Cardiac muscle cell (in vitro differentiated cells and primary cell): ENCODE results near the gene CERKL. TPM values are rescaled to one million over a fixed set of nuclear protein-coding genes. Genes with fewer than 3 reads are reported as not detected.

Experiments
- DNase-seq, 2 donors: peaks; one replicate each; pipeline versions ENCODE4 v3.0.0 to v3.0.0-alpha.2; 2010 to 2017; ENCODE audit warnings: low read depth in 1 of 2, low spot score in 1 of 2
- H3K27ac ChIP-seq: fragments of 200-600 bp; sonication (generic); 2 replicates; pipeline ENCODE4 v1.5.1; 2016
- H3K27me3 ChIP-seq: fragments of 200-600 bp; sonication (generic); 2 replicates; pipeline ENCODE4 v1.6.0; 2016; ENCODE audit warnings: control low read depth
- H3K36me3 ChIP-seq: fragments of 200-600 bp; sonication (generic); 2 replicates; pipeline ENCODE4 v1.5.1; 2016; ENCODE audit warnings: control low read depth
- H3K4me1 ChIP-seq: fragments of 200-600 bp; sonication (generic); 2 replicates; pipeline ENCODE4 v1.8.1; 2017; ENCODE audit warnings: low read depth, mild to moderate bottlenecking, mixed run types
- H3K4me3 ChIP-seq: fragments of 200-600 bp; sonication (generic); 2 replicates; pipeline ENCODE4 v1.5.1; 2016; ENCODE audit warnings: mild to moderate bottlenecking
- H3K9me3 ChIP-seq: fragments of 200-600 bp; sonication (generic); 2 replicates; pipeline ENCODE4 v1.5.1; 2017; ENCODE audit warnings: low read depth, mild to moderate bottlenecking, control low read depth
- polyA plus RNA-seq: library from polyadenylated mRNA; unstranded; fragments of >200 nt; fragmentation: Nextera tagmentation; extraction: Ambion mirVana; gene quantifications from 2 replicates; pipeline ENCODE4 v1.2.1, GENCODE V29; 2016
- total RNA-seq: library from RNA; depleted of rRNA; stranded (reverse); fragments of >200 nt; gene quantifications from 2 replicates; pipeline ENCODE4 v1.2.3, GENCODE V29; 2016
- TF ChIP-seq, protein P1 (sequence below): IDR thresholded peaks from 2 replicates; pipeline ENCODE4 v1.5.1; 2012; ENCODE audit warnings: low read depth, mild to moderate bottlenecking, low read length

The CERKL gene
- total and polyA plus RNA-seq, 2 experiments from 2014 or later = 0.06 to 0.15 TPM

DNA sequence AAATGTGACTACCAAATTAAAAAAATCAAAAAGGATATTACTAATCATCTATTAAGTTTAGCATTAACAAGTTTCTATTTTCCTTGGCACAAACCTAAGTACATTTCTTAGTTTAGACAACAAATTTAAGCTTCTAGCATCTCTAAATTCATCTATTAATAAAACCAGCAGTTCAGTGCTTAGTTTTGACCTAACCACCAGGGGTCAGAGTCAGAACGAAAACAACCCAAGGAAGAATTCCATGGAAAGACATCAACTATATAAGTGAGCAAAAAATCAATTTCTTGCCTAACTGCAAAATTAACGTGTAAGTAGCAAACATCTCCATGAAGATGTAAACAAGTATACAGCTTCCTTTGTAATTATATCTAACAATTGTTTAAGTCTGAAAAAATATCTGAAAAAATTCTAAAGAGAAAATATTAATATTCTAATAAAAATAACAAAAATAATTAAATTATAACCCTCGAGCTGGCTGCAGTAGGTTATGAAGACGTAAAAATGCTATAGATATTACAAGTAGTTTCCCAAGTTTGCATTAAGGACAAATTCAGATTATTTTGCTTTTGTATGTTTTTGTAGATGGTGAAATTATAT is 83.7 kb downstream of the CERKL start:
- no peaks in the 10 kb centered on the region for H3K9me3 ChIP-seq
- H3K4me1 ChIP-seq = peaks cover 8% of the 10 kb centered on the region
- H3K36me3 ChIP-seq = no peaks in the 10 kb centered on the region
- peaks cover 23% of the 10 kb centered on the region for H3K27me3 ChIP-seq
- peak; percentile 36 to 60 for DNase-seq
- H3K4me3 ChIP-seq = no peak overlapping the region
- TF ChIP-seq, protein P1, sequence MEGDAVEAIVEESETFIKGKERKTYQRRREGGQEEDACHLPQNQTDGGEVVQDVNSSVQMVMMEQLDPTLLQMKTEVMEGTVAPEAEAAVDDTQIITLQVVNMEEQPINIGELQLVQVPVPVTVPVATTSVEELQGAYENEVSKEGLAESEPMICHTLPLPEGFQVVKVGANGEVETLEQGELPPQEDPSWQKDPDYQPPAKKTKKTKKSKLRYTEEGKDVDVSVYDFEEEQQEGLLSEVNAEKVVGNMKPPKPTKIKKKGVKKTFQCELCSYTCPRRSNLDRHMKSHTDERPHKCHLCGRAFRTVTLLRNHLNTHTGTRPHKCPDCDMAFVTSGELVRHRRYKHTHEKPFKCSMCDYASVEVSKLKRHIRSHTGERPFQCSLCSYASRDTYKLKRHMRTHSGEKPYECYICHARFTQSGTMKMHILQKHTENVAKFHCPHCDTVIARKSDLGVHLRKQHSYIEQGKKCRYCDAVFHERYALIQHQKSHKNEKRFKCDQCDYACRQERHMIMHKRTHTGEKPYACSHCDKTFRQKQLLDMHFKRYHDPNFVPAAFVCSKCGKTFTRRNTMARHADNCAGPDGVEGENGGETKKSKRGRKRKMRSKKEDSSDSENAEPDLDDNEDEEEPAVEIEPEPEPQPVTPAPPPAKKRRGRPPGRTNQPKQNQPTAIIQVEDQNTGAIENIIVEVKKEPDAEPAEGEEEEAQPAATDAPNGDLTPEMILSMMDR = peak; percentile 55
- no peak overlapping the region for H3K27ac ChIP-seq

DNA sequence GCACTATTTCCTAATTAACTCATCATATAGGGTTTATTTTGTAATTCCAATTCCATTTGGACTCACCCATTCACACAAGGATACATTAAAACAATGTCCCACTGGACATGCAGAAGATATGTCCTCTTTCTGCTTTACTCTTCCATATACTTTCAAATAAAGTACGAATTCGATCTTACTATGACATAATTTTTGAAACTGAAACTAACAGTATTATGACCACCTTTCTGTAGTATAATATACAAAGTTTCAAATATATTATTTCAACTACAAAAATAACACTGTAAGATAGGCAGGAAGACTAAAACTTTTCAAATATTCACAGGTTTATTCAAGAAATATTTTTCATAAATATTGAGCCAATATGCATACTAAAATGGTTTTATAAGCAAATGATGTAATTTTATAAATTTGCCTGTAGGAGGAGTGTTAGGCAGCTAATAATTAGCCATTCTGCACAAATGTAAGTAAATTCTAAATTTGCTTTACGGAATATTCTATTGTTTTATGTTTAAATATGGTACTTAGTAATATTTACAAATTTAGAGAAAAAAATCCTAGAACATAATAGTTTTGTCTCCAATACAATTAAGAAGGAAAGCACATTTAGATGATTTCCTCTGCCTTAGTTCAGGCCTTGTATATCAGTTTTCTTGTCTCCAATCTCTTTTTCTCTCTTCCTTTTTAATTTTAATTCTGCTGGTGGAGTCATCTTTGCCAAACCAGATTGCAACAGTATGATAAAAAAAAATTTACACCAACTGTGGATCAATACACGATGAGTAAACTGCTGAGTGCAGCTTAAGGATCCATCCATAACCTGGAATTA is 85.9 kb downstream of the CERKL start:
- no peak overlapping the region for H3K27ac ChIP-seq
- no peaks in the 10 kb centered on the region for H3K36me3 ChIP-seq

DNA sequence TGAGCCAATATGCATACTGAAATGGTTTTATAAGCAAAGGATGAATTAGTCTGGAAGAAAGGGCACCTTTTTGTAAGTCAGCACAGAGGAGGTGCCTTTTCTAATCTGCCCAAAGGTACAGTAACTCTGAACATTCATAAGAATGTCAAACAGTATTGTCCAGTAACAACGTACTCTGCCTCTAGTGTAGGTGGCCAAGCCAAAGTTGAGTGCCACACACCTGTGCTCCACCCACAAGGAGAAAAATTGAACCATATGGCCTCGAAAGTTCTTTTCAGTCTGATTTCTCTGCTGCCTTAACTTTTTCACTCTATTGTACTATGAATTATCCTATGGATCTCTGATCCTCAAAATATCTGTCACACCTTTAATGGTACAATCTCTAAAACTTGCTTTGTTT is 86.8 kb downstream of the CERKL start:
- no peak overlapping the region for H3K27ac ChIP-seq
- no peaks in the 10 kb centered on the region for H3K4me1 ChIP-seq
- no peak for DNase-seq
- H3K36me3 ChIP-seq = no peaks in the 10 kb centered on the region
- TF ChIP-seq, protein P1 = no peak
- no peak overlapping the region for H3K4me3 ChIP-seq
- H3K27me3 ChIP-seq = peaks cover 2% of the 10 kb centered on the region
- no peaks in the 10 kb centered on the region for H3K9me3 ChIP-seq

More for the DNA sequence above, 85.9 kb downstream of the CERKL start:
- H3K27me3 ChIP-seq = peaks cover 4% of the 10 kb centered on the region
- H3K9me3 ChIP-seq = no peaks in the 10 kb centered on the region
- peak in 1 of 2 donors; percentile 27 for DNase-seq
- H3K4me1 ChIP-seq = peaks cover 4% of the 10 kb centered on the region
- TF ChIP-seq, protein P1 = peak; percentile 52
- no peak overlapping the region for H3K4me3 ChIP-seq

DNA sequence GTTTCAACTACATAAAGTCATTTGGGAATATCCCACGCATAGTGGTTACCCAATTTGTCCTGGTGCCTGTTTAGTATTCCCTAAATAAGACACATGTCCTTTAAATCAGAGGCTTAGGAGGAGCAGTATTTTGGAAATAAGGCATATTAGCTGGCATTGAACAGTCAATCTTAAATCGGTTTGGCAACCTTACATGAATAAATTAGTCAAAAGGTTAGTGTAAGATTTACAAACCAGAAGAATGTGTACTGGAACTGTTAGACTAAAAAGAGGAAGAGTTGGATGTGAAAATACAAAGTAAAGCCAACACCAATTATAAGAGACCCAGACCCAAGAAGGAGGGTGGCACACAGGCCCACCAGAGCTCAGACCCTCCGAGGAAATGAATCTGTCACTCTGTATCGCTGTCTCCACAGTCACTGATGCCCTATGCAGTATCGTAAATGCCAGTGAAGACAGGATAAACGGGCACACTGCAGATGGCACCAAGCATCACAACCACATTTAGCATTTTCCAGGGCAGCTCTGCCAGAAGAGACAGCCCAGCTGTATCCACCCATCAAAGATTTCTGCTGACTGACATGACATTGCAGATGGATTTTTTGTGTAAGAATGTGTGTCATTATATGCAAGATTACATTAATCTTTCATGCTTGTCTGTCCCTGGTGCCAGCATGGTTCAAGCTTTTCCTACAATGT is 90.4 kb downstream of the CERKL start:
- Histone ChIP-seq H3K4me3 (no peak overlapping the region), H3K9me3 (no peaks in the 10 kb centered on the region), H3K27me3 (no peaks in the 10 kb centered on the region), H3K36me3 (no peaks in the 10 kb centered on the region), H3K4me1 (peaks cover 18% of the 10 kb centered on the region), H3K27ac (no peak overlapping the region)
- TF ChIP-seq, protein P1 = no peak
- DNase-seq = no peak

DNA sequence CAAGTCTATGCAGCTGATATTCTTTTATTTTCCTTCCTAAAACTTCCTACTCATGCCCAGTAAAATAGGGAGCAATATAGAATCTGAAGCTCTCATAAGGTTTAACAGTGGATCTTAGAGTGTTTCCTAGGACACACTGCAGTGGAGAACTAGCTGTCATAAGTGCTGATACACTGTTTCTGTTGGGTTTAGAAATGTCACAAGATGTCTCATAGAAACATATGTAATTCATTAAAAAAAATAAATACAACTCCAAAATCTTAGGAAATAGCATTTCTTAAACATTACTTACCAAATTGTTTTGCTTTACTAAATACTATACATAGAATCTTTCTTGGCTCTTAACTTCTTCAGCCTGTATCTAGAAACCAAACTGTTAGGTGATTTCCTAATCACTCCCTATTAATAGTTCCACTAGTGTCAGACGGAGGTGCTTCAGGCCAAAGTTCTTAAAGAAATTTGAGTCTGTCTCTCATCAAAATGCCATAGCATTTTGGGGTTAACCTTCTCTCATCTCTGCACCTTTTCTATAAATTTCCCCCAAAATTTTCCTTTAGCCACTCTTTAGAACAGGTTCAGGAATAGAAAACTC is 93.7 kb downstream of the CERKL start:
- no peaks in the 10 kb centered on the region for H3K36me3 ChIP-seq
- TF ChIP-seq, protein P1 = no peak
- H3K27ac ChIP-seq = peak overlapping the region; percentile 82
- H3K27me3 ChIP-seq = no peaks in the 10 kb centered on the region
- H3K4me3 ChIP-seq = no peak overlapping the region
- DNase-seq = no peak
- peaks cover 18% of the 10 kb centered on the region for H3K4me1 ChIP-seq
- H3K9me3 ChIP-seq = no peaks in the 10 kb centered on the region
